Prostate gland (tissue), 2 donors: Measurements from ENCODE around the gene APLP2. TPM values are rescaled to one million over a fixed set of nuclear protein-coding genes. Genes with fewer than 3 reads are reported as not detected.
"Not testable (repeated sequence)": the region's sequence is repeated elsewhere in the genome, so short reads cannot be mapped to it uniquely, and the experiment has no call there.

Source experiments
- DNase-seq: peaks from one replicate; pipeline ENCODE4 v3.0.0-alpha.2; 2019; ENCODE audit warnings: low spot score
- H3K27ac ChIP-seq, 2 donors: fragments of 200-600 bp; sonication (generic); 2 replicates each; pipeline ENCODE4 v1.5.1; 2017 to 2019
- H3K27me3 ChIP-seq: fragments of 200-600 bp; sonication (generic); replicated peaks from 2 replicates; pipeline ENCODE4 v1.5.1; 2019; ENCODE audit not compliant: insufficient read depth
- H3K36me3 ChIP-seq, 2 donors: fragments of 200-600 bp; sonication (generic); 1 replicate in 1 of 2; 2 replicates in 1 of 2; pipeline versions ENCODE4 v1.5.1 to v1.8.1; 2017 to 2019
- H3K4me1 ChIP-seq: fragments of 200-600 bp; sonication (generic); replicated peaks from 2 replicates; pipeline ENCODE4 v1.5.1; 2019
- H3K4me3 ChIP-seq, 2 donors: fragments of 200-600 bp; sonication (generic); 2 replicates each; pipeline ENCODE4 v1.5.1; 2017 to 2019
- H3K9me3 ChIP-seq: fragments of 200-600 bp; sonication (generic); 2 replicates; pipeline ENCODE4 v1.5.1; 2017
- POLR2A ChIP-seq: fragments of 450-650 bp; IDR thresholded peaks from one replicate; pipeline ENCODE4 v1.6.1; 2016; ENCODE audit warnings: antibody characterized with exemption, mild to moderate bottlenecking
- POLR2AphosphoS5 ChIP-seq: sonication (generic); formaldehyde crosslinking; IDR thresholded peaks from one replicate; pipeline ENCODE4 v1.6.1; 2017; ENCODE audit warnings: antibody characterized with exemption
- WGBS: methylation state at CpG from one replicate; pipeline ENCODE4 v1.1.5; 2018; 5-methylcytosine and 5-hydroxymethylcytosine counted together
- intact Hi-C: fragments of 100-400 bp; cut with DNase I; formaldehyde crosslinking; loops from one replicate; pipeline ENCODE4 v1.14.2; 2022
- total RNA-seq, 2 donors: library from RNA; depleted of rRNA; stranded (reverse); fragments of >200 nt; gene quantifications; one replicate each; pipeline ENCODE4 v1.1.0, GENCODE V29; 2016
- TF ChIP-seq, protein P1 (sequence below), 4 experiments: fragments of 200-600 bp in 2 of 4; fragments of 450-650 bp in 2 of 4; sonication (generic) in 2 of 4; IDR thresholded peaks; 1 replicate in 3 of 4; 2 replicates in 1 of 4; pipeline ENCODE4 v1.5.1; 2016 to 2019; ENCODE audit warnings: antibody characterized with exemption in 4 of 4, mild to moderate bottlenecking in 2 of 4, moderate library complexity in 2 of 4

APLP2 gene
- total RNA-seq, result 100 to 1,000 TPM; 222 to 434 TPM

DNA sequence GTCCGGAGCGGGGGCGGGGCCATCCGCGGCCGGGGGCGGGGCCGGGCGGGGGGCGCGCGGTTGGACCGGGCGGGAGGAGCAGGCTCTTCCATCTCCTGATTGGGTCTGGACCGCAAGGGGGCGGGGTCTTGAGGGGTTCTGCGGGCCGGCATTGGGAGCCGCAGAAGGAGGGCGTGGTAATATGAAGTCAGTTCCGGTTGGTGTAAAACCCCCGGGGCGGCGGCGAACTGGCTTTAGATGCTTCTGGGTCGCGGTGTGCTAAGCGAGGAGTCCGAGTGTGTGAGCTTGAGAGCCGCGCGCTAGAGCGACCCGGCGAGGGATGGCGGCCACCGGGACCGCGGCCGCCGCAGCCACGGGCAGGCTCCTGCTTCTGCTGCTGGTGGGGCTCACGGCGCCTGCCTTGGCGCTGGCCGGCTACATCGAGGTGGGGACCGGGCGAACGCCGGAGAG is at the start of gene APLP2:
Gene APLP2 (plus strand): TSS at position 236 of the 450 bp plus-strand sequence. CDS start 84 bp downstream, at position 320.
- Histone ChIP-seq H3K27me3 (no peaks in the 10 kb centered on the region), H3K4me3 (peak within 1 kb of the TSS; percentile 82 to 97), H3K36me3 (no peaks in the 10 kb centered on the region), H3K27ac (peak within 1 kb of the TSS; percentile 90 to 96), H3K9me3 (no peaks in the 10 kb centered on the region), H3K4me1 (no peaks in the 10 kb centered on the region)
- TF ChIP-seq POLR2AphosphoS5 (peak; percentile 87), POLR2A (peak; percentile 94)
- TF ChIP-seq, protein P1, sequence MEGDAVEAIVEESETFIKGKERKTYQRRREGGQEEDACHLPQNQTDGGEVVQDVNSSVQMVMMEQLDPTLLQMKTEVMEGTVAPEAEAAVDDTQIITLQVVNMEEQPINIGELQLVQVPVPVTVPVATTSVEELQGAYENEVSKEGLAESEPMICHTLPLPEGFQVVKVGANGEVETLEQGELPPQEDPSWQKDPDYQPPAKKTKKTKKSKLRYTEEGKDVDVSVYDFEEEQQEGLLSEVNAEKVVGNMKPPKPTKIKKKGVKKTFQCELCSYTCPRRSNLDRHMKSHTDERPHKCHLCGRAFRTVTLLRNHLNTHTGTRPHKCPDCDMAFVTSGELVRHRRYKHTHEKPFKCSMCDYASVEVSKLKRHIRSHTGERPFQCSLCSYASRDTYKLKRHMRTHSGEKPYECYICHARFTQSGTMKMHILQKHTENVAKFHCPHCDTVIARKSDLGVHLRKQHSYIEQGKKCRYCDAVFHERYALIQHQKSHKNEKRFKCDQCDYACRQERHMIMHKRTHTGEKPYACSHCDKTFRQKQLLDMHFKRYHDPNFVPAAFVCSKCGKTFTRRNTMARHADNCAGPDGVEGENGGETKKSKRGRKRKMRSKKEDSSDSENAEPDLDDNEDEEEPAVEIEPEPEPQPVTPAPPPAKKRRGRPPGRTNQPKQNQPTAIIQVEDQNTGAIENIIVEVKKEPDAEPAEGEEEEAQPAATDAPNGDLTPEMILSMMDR (IDR thresholded peaks at IDR 0.05), result no peak
- intact Hi-C loops, result loop anchor here (2.0 to 10.0 kb wide), 3 partner anchors 55 to 245 kb away; partner anchors contain the start of genes PRDM10 and ZBTB44
- WGBS, result under 1% methylated on average over 40 of the region's 51 CpGs
- DNase-seq, result peak; percentile 99

DNA sequence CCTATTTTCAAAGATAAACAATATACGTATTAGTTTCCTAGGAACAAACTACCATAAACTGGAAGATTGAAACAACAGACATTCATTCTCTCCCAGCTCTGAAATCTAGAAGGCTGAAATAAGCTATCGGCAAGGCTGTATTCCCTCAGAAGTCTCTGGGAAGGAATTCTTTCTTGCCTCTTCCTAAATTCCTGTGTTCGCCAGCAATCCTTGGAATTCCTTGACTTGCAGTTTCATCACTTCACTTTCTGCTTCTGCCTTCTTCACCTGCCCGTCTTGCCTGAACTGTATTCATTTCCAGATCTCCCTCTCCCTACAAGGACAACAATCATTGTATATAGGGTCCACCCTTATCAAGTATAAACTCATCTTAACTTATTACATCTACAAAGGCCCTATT is 49.4 kb upstream of the APLP2 start:
- no peaks in the 10 kb centered on the region for H3K36me3 ChIP-seq
- H3K4me3 ChIP-seq, result no peak overlapping the region
- H3K27me3 ChIP-seq, result no peaks in the 10 kb centered on the region
- 76% methylated on average over 4 of the region's 4 CpGs for WGBS
- H3K27ac ChIP-seq, result no peak overlapping the region
- DNase-seq, result no peak
- H3K4me1 ChIP-seq, result no peaks in the 10 kb centered on the region
- TF ChIP-seq, protein P1 (IDR thresholded peaks at IDR 0.05), result no peak
- no peak for TF ChIP-seq POLR2AphosphoS5
- TF ChIP-seq POLR2A, result no peak
- H3K9me3 ChIP-seq, result no peaks in the 10 kb centered on the region
- intact Hi-C loops, result no loop called here

DNA sequence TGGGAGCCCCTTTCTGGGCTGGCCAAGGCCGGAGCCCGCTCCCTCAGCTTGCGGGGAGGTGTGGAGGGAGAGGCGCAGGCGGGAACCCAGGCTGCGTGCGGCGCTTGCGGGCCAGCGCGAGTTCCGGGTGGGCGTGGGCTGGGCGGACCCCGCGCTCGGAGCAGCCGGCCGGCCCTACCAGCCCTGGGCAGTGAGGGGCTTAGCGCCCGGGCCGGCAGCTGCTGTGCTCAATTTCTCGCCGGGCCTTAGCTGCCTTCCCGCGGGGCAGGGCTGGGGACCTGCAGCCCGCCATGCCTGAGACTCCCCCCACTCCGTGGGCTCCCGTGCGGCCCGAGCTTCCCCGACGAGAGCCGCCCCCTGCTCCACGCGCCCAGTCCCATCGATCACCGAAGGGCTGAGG is 48.1 kb upstream of the APLP2 start:
- H3K9me3 ChIP-seq, H3K4me1 ChIP-seq, H3K27ac ChIP-seq, intact Hi-C loops, H3K27me3 ChIP-seq, H3K4me3 ChIP-seq, DNase-seq, H3K36me3 ChIP-seq: not testable (repeated sequence)
- 97% methylated on average over 19 of the region's 38 CpGs for WGBS

DNA sequence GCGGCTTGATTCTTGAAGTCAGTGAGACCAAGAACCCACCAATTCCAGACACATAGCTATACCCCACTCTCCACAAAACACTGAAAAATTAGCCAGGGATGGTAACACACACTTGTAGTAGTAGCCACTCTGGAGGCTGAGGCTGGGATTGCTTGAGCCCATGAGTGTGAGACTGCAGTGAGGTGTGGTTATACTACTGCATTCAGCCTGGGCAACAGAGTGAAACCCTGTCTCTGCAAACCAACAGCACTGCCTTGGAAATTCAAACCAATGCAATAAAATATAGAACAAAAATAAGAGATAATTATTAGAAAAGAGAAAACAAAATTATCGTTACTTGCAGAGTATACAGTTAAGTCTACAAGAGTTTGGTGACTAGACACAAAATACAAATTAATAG is 46.9 kb upstream of the APLP2 start:
- no peak for TF ChIP-seq POLR2A
- TF ChIP-seq, protein P1 (IDR thresholded peaks at IDR 0.05), result no peak
- WGBS, result 96% methylated on average over 2 of the region's 2 CpGs
- Histone ChIP-seq H3K27me3 (no peaks in the 10 kb centered on the region), H3K36me3 (no peaks in the 10 kb centered on the region), H3K27ac (no peak overlapping the region), H3K9me3 (no peaks in the 10 kb centered on the region), H3K4me3 (no peak overlapping the region), H3K4me1 (no peaks in the 10 kb centered on the region)
- intact Hi-C loops, result no loop called here
- no peak for DNase-seq

DNA sequence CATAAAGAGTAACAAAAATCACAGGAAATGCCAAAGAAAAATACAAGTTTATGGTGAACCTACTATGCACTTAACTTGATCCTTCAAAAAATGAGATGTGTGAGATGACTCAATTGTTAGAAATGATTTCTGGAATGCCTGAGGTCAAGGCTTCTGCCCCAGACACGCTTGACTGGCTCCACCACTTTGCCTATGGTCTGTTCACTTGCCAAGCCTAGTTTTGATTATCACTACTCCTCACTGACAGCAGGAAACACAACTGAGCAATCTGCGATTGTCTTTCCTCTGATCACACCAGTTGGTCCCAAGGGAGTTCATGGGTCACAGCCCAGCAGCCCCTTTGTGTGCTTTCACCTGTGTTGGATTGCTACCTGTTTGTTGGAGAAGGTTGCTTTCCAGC is 46.5 kb upstream of the APLP2 start:
- Histone ChIP-seq H3K9me3 (no peaks in the 10 kb centered on the region), H3K36me3 (no peaks in the 10 kb centered on the region), H3K4me3 (no peak overlapping the region), H3K27me3 (no peaks in the 10 kb centered on the region), H3K4me1 (no peaks in the 10 kb centered on the region), H3K27ac (no peak overlapping the region)
- TF ChIP-seq POLR2A, result no peak
- TF ChIP-seq, protein P1 (IDR thresholded peaks at IDR 0.05), result no peak
- TF ChIP-seq POLR2AphosphoS5, result no peak
- intact Hi-C loops, result no loop called here
- DNase-seq, result no peak
- 64% methylated on average over 2 of the region's 2 CpGs for whole genome bisulfite sequencing
